ENCODE measurements around the gene TP53I13.

GRCh38 chr17:29577001-29577370 lies 8.5 kb downstream of the TP53I13 start:
- TF ChIP-seq, protein P1, sequence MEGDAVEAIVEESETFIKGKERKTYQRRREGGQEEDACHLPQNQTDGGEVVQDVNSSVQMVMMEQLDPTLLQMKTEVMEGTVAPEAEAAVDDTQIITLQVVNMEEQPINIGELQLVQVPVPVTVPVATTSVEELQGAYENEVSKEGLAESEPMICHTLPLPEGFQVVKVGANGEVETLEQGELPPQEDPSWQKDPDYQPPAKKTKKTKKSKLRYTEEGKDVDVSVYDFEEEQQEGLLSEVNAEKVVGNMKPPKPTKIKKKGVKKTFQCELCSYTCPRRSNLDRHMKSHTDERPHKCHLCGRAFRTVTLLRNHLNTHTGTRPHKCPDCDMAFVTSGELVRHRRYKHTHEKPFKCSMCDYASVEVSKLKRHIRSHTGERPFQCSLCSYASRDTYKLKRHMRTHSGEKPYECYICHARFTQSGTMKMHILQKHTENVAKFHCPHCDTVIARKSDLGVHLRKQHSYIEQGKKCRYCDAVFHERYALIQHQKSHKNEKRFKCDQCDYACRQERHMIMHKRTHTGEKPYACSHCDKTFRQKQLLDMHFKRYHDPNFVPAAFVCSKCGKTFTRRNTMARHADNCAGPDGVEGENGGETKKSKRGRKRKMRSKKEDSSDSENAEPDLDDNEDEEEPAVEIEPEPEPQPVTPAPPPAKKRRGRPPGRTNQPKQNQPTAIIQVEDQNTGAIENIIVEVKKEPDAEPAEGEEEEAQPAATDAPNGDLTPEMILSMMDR (IDR thresholded peaks at IDR 0.05) = no peak
- TF ChIP-seq POLR2A (IDR thresholded peaks at IDR 0.05) = no peak

All from Peyer's patch (tissue), 4 donors.